GM19035 (cell line): ENCODE data around the gene SP6.

Experiments used
- ATAC-seq: cut with Tn5 transposase; IDR thresholded peaks from one replicate; pipeline ENCODE4 v1.9.1; 2021; ENCODE audit not compliant: unreplicated experiment

Gene SP6

DNA sequence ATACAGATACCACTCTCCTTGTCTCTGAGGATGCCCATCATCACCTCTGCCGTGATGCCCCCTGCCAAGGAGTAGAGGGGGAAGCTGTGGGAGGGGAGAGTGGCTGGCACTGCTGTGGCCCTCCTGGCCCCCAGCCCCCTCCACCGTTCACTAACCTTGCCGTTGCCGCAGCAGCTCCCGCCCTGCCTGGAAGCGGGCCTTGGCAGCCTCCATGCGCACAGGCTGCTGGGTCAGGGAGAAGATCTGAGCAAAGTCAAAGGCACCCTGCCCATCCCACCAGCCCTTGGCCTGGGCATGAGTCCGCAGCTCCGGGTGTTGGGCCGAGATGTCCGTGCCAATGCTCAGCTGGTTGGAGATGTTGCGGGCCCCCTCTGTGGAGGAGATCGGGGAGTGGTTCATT, 12.3 kb downstream of the SP6 start:
- no peak for ATAC-seq

GRCh38 chr17:47837401-47838039, 13.4 kb downstream of the SP6 start:
- no peak for ATAC-seq

- no peak for ATAC-seq
These were observed 14.4 kb downstream of the SP6 start for GRCh38 chr17:47836601-47837000.

DNA sequence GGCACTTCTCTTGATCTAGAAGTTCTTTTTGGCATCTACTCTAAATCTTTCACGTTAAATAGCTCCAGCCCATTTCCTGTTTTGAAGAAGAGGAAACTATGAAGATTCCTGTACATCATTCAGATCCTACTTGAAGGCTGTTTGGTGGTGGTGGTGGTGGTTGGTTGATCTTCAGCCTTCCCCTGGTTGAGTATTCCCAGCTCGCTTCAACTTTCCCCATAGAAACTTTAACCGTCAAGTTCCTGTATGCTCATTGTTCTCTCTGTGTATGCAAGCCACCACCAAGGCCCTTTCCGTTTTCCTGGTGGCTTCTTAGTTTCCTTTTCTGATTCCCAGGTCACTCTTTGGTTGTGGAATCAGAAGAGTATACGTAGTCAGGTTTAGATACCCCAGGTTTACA, 16.2 kb downstream of the SP6 start:
- ATAC-seq: no peak

DNA sequence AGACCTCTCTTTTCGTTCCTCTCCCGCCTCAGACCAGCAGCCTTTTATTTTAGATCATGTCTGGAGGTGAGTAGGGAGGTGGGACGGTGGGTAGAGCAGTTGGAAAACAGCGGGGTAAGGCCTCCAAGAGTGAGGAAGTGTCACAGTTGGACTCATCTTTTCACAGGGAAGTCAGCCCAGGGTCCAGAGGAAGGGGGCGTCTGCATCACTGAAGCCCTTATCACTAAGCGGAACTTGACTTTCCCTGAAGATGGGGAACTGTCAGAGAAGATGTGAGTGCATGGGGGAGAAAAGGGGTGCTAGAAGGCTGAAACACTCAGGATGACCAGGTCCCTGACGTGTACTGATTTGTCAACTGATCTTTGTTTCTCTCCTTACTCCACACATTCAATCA, 19.0 kb downstream of the SP6 start:
- no peak for ATAC-seq

GRCh38 chr17:47831003-47831933, 19.7 kb downstream of the SP6 start, which contains the start of the genes LRRC46 and MRPL10:
Gene LRRC46 (plus strand): TSS chr17:47831670. CDS start chr17:47831990, 320 bp downstream.
Gene MRPL10 (minus strand): TSS chr17:47831541. CDS start chr17:47831511, 30 bp downstream.
- ATAC-seq: peak; percentile 90

DNA sequence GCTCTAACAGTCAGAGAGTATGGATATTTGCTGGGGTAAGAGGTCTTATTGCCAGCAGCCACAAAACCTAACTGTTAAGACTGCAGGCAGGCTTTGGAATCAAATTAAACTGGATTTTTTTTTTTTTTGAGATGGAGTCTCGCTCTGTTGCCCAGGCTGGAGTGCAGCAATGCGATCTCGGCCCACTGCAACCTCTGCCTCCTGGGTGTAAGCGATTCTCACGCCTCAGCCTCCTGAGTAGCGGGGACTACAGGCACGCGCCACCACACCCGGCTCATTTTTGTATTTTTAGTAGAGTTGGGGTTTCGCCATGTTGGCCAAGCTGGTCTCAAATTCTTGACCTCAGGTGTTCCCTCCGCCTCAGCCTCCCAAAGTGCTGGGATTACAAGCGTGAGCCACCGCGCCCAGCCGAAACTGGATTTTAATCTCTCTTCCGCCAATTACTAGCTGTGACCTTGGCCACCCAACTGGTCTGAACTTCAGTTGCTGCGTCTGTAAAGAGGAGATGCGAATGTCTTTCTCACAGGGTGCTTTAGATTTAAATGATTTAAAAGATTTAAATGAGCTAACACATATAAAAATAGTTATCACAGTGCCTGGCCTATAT, 20.5 kb downstream of the SP6 start:
- no peak for ATAC-seq

- ATAC-seq: no peak
These were observed 21.1 kb downstream of the SP6 start for GRCh38 chr17:47829870-47830269.

DNA sequence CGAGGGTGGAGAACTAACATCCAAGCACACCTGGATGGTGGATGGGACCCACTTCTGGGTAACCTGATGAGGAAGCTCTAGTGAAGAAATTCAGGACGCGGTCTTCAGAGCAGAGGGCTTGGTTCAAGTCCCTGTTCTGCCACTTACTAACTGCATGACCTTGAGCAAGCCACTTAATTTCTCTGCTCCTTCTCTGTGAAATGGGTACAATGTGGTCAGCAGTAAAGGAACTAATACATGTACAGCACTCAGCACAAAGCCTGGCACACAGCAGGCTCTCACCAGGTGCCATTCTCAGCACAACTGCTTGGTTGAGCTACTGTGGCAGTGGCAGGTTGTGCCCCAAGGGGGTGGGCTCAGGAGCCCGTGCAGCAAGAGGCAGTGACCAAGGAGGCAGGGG, 27.4 kb downstream of the SP6 start:
- no peak for ATAC-seq

GRCh38 chr17:47822785-47823184, 28.2 kb downstream of the SP6 start:
- ATAC-seq: no peak

DNA sequence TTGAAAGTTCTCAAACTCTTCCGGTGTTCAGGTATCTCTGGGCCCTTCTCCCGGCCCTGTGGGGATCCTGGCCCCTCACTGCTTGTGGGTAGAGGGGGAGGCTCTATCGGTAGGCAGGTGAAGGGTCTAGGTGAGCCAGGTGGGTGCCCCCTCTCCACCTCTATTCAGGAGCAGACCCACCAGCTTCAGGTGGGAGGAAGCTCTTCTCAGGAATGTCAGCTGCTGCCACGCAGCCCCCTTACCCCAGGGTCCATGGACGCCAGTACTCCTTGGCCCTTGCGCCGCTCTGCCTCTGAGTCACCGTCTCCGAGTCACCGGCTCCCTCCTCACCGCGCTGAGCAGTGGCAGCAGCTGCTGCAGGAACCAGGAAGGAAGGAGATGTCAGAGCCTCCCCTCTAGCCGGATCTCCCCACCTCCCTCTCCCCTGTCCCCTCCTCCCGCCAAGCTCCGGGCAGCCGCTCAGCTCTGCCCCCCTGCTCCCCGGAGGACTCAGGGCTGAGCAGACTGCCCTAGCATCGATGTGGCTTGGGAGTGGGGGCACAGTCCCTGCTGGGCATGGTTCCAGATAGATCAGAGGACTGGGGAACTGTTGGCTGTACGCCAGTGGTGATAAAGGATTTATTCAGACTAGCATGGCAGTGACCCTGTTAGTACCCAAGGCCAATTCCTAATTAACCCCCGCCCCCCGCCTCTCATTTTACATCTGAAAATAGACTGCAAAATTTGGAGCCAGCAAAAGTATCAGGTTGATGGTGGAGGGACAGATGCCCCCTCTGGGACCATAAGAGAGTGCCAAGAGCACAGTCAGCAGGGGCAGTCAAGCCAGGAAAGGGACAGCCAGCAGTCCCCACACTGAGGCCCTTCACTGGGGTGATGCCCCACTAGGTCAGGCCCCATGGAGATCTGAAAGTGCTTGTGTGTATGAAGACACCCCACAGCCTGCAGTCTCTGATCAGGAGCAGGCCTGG, 29.3 kb downstream of the SP6 start, which contains the start of gene OSBPL7:
Gene OSBPL7, minus strand, starts transcription at position 371 of the 968 bp plus-strand sequence. CDS start 1,516 bp downstream, outside the sequence.
- peak; percentile 87 for ATAC-seq

- no peak for ATAC-seq
These were observed 29.9 kb downstream of the SP6 start for GRCh38 chr17:47821031-47821423.

GRCh38 chr17:47820033-47820789, 30.8 kb downstream of the SP6 start:
- ATAC-seq: no peak

DNA sequence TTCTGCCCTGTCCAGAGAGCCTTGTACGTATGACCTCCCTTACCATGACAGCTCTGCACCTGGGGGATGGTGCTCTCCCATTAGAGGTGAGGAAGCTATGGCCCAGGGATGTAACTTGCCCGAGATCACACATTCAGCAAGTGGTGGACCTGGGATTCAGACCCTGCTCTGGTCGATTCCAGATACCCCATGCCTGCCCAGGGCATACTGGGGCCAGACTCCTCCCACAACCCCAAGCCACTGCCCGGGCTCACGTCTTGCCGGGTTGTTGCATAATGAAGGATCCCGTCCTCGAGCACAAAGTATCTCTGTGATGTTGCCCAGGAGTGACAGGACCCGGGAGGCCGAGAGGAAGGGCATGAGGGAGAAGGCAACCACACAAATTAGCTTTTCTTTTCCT, 31.5 kb downstream of the SP6 start:
- ATAC-seq: no peak

DNA sequence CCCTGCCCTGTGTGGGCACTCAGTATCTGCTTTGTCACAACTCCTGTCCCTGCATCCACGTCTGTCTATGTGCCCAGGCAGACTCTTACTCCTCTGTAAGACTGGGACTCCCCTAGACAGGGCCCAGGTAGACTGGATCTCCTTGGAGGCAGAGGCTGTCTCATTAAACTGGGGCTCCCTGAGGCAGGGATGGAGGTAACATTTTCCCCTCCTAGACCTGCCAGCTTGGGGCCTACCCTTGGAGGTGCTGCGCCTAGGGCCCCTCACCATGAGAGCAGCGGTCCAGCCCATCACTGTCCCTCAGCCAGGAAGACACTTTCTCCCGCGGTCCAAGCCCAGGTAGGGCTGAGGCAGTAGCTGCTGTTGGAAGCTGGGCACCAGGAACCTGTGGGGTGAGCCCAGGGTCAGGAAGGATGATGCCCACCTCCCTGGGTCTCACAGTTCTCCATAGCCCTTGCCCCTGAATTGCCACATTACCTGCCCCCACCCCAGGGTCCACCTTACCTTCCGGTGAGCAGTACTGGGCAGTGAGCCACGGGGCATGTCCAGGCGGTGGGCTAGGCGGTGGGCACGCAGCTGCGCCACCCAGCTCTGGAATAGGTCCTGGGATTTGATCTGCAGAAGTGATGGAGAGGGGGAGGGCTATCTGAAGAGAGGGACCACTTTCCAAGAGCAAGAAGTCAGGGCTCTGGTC, 32.8 kb downstream of the SP6 start:
- ATAC-seq: no peak

GRCh38 chr17:47816947-47817346, 34.0 kb downstream of the SP6 start:
- no peak for ATAC-seq

- no peak for ATAC-seq
These were observed 34.7 kb downstream of the SP6 start for GRCh38 chr17:47816111-47816735.

GRCh38 chr17:47815106-47815918, 35.7 kb downstream of the SP6 start:
- no peak for ATAC-seq
